H1 (cell line): ENCODE measurements around the gene MINDY3. TPM values are rescaled to one million over a fixed set of nuclear protein-coding genes. Genes with fewer than 3 reads are reported as not detected.

Source experiments
- CTCF ChIA-PET: fragments of 300-600 bp; sonication (Branson Sonifier 250); formaldehyde crosslinking; loops from one replicate; lab custom pipeline; 2021; ENCODE audit not compliant: partially characterized antibody; lab: Charles Lee
- POLR2A ChIA-PET: fragments of 300-600 bp; sonication (Branson Sonifier 250); formaldehyde crosslinking; loops from one replicate; lab custom pipeline; 2021; ENCODE audit warnings: inconsistent platforms; ENCODE audit not compliant: partially characterized antibody; lab: Charles Lee
- DNase-seq, 2 experiments: peaks; one replicate each; pipeline versions ENCODE4 v3.0.0 to v3.0.0-alpha.2; 2010 to 2022; ENCODE audit warnings: low spot score in 2 of 2, low read depth in 1 of 2, mixed read lengths in 1 of 2
- FAIRE-seq: peaks from 2 replicates; lab custom pipeline; 2011; peaks lifted over from hg19 to GRCh38; lab: Jason Lieb, UNC
- H2AFZ ChIP-seq: 2 replicates; pipeline ENCODE4 v1.8.1; 2012; ENCODE audit warnings: low read length, inconsistent platforms
- H2AK5ac ChIP-seq: 2 replicates; pipeline ENCODE4 v1.6.1; 2013; ENCODE audit warnings: low read depth, low read length
- H2BK120ac ChIP-seq: replicated peaks from 2 replicates; pipeline ENCODE3; 2013; ENCODE audit warnings: low read depth, low read length, inconsistent platforms
- H2BK12ac ChIP-seq: 2 replicates; pipeline ENCODE4 v1.6.1; 2013; ENCODE audit warnings: low read depth, low read length
- H2BK15ac ChIP-seq: 2 replicates; pipeline ENCODE4 v1.6.1; 2013; ENCODE audit warnings: low read length
- H2BK20ac ChIP-seq: 2 replicates; pipeline ENCODE4 v1.6.1; 2013; ENCODE audit warnings: low read length
- H2BK5ac ChIP-seq: 2 replicates; pipeline ENCODE4 v1.6.1; 2013; ENCODE audit warnings: low read depth, low read length
- H3K14ac ChIP-seq: 2 replicates; pipeline ENCODE4 v1.6.1; 2013; ENCODE audit warnings: inconsistent platforms; ENCODE audit not compliant: insufficient read length
- H3K18ac ChIP-seq: 2 replicates; pipeline ENCODE4 v1.6.1; 2013; ENCODE audit warnings: low read length; ENCODE audit errors: extremely low read depth
- H3K23ac ChIP-seq: 2 replicates; pipeline ENCODE4 v1.6.1; 2013; ENCODE audit warnings: inconsistent platforms; ENCODE audit not compliant: insufficient read length
- H3K23me2 ChIP-seq: 2 replicates; pipeline ENCODE4 v1.6.1; 2013; ENCODE audit warnings: low read depth, low read length
- H3K27ac ChIP-seq: 2 replicates; pipeline ENCODE4 v1.6.1; 2011; ENCODE audit warnings: low read depth, low read length, inconsistent platforms
- H3K27me3 ChIP-seq, 4 experiments: replicated peaks in 1 of 4; 1 replicate in 1 of 4; 2 replicates in 3 of 4; pipeline versions ENCODE4 v1.6.1 to v1.8.1; 2011 to 2013; ENCODE audit warnings: low read length in 3 of 4, mild to moderate bottlenecking in 3 of 4, inconsistent platforms in 2 of 4, mixed read lengths in 2 of 4, moderate library complexity in 1 of 4; ENCODE audit not compliant: control insufficient read depth in 3 of 4, insufficient read depth in 3 of 4; ENCODE audit errors: extremely low read depth in 1 of 4
- H3K36me3 ChIP-seq, 4 experiments: 2 replicates each; pipeline versions ENCODE4 v1.6.1 to v1.8.1; 2011 to 2013; ENCODE audit warnings: mild to moderate bottlenecking in 4 of 4, low read length in 3 of 4, moderate library complexity in 2 of 4, control low read depth in 1 of 4, inconsistent platforms in 1 of 4; ENCODE audit not compliant: insufficient read depth in 4 of 4, control insufficient read depth in 2 of 4
- H3K4ac ChIP-seq: replicated peaks from 2 replicates; pipeline ENCODE3; 2013; ENCODE audit warnings: low read length, low read depth, mixed read lengths, inconsistent platforms; ENCODE audit not compliant: insufficient read length
- H3K4me1 ChIP-seq, 4 experiments: replicated peaks in 1 of 4; 1 replicate in 1 of 4; 2 replicates in 3 of 4; pipeline versions ENCODE4 v1.6.1 to v1.8.1; 2011 to 2013; ENCODE audit warnings: low read length in 3 of 4, inconsistent platforms in 2 of 4, mixed read lengths in 1 of 4; ENCODE audit not compliant: insufficient read depth in 4 of 4, control insufficient read depth in 3 of 4
- H3K4me2 ChIP-seq, 2 experiments: 2 replicates each; pipeline versions ENCODE4 v1.6.1 to v1.8.1; 2011 to 2013; ENCODE audit warnings: low read depth in 2 of 2, low read length in 2 of 2, control low read depth in 1 of 2, inconsistent platforms in 1 of 2, mild to moderate bottlenecking in 1 of 2; ENCODE audit not compliant: insufficient read depth in 1 of 2
- H3K4me3 ChIP-seq, 4 experiments: fragments of 200-600, 300-600 bp in 1 of 4; sonication (generic), shearing (Covaris generic), sonication (Bioruptor Twin) in 1 of 4; 2 replicates each; pipeline versions ENCODE4 v1.5.1 to v1.8.1; 2011 to 2016; ENCODE audit warnings: low read length in 4 of 4, low read depth in 3 of 4, control low read depth in 2 of 4, inconsistent platforms in 2 of 4, mild to moderate bottlenecking in 2 of 4, mixed read lengths in 1 of 4, moderate library complexity in 1 of 4; ENCODE audit not compliant: insufficient read depth in 2 of 4; ENCODE audit errors: extremely low read depth in 1 of 4
- H3K56ac ChIP-seq: replicated peaks from 2 replicates; pipeline ENCODE3; 2013; ENCODE audit warnings: low read depth, mild to moderate bottlenecking, mixed read lengths, low read length, inconsistent platforms; ENCODE audit not compliant: insufficient read length
- H3K79me1 ChIP-seq: 2 replicates; pipeline ENCODE4 v1.6.1; 2013; ENCODE audit warnings: low read depth, low read length, control low read depth
- H3K79me2 ChIP-seq, 2 experiments: 2 replicates each; pipeline versions ENCODE4 v1.6.1 to v1.8.1; 2012 to 2013; ENCODE audit warnings: low read length in 2 of 2, mild to moderate bottlenecking in 2 of 2, inconsistent platforms in 1 of 2; ENCODE audit not compliant: insufficient read depth in 2 of 2, control insufficient read depth in 1 of 2
- H3K9ac ChIP-seq, 4 experiments: replicated peaks in 1 of 4; 1 replicate in 1 of 4; 2 replicates in 3 of 4; pipeline versions ENCODE4 v1.6.1 to v1.8.1; 2011 to 2013; ENCODE audit warnings: low read depth in 3 of 4, low read length in 3 of 4, control low read depth in 2 of 4, mild to moderate bottlenecking in 2 of 4, moderate library complexity in 2 of 4, inconsistent platforms in 1 of 4; ENCODE audit errors: extremely low read depth in 1 of 4
- H3K9me3 ChIP-seq, 2 experiments: 2 replicates each; pipeline versions ENCODE4 v1.6.1 to v1.8.1; 2012 to 2013; ENCODE audit warnings: mild to moderate bottlenecking in 2 of 2, moderate library complexity in 2 of 2, control low read depth in 1 of 2, inconsistent platforms in 1 of 2, low read depth in 1 of 2, low read length in 1 of 2, mixed read lengths in 1 of 2; ENCODE audit not compliant: insufficient read depth in 2 of 2
- H4K20me1 ChIP-seq, 2 experiments: replicated peaks in 1 of 2; 2 replicates each; pipeline versions ENCODE3 to v1.8.1; 2011 to 2013; ENCODE audit warnings: inconsistent platforms in 2 of 2, low read length in 2 of 2, mild to moderate bottlenecking in 1 of 2; ENCODE audit not compliant: insufficient read depth in 2 of 2, control insufficient read depth in 1 of 2
- H4K5ac ChIP-seq: 2 replicates; pipeline ENCODE4 v1.6.1; 2013; ENCODE audit warnings: low read length, low read depth, mixed read lengths, inconsistent platforms; ENCODE audit not compliant: insufficient read length
- H4K8ac ChIP-seq: 2 replicates; pipeline ENCODE4 v1.8.0; 2013; ENCODE audit warnings: mild to moderate bottlenecking, moderate library complexity, low read length, inconsistent platforms; ENCODE audit not compliant: insufficient read depth; ENCODE audit errors: extremely low read depth
- H4K91ac ChIP-seq: replicated peaks from 2 replicates; pipeline ENCODE3; 2013; ENCODE audit warnings: low read length, mixed read lengths, inconsistent platforms; ENCODE audit not compliant: insufficient read length
- SP4 ChIP-seq: IDR thresholded peaks from 2 replicates; pipeline ENCODE4 v1.6.1; 2012; ENCODE audit warnings: low read length, inconsistent platforms
- TAF7 ChIP-seq: optimal IDR thresholded peaks from 2 replicates; pipeline ENCODE3; 2011; ENCODE audit warnings: low read depth, mild to moderate bottlenecking, inconsistent platforms, low read length, moderate library complexity, borderline replicate concordance
- WGBS, 2 experiments: shearing (Covaris generic) in 1 of 2; methylation state at CpG; one replicate each; pipeline versions ENCODE4 v1.1.6 to v1.1.7; 2013 to 2015; ENCODE audit warnings: low lambda C conversion rate in 2 of 2, mixed read lengths in 2 of 2, inconsistent platforms in 1 of 2, low coverage in 1 of 2, missing lambda C conversion rate in 1 of 2; ENCODE audit not compliant: insufficient replicate concordance in 2 of 2, insufficient coverage in 1 of 2, insufficient read length in 1 of 2; ENCODE audit errors: extremely low coverage in 1 of 2, missing lambda C conversion rate in 1 of 2; 5-methylcytosine and 5-hydroxymethylcytosine counted together
- polyA plus RNA-seq, 7 experiments: library from polyadenylated mRNA; depleted of rRNA in 3 of 7; stranded (reverse) in 5 of 7; unstranded in 2 of 7; fragments of >200 nt in 5 of 7; fragments of 200-250 nt in 2 of 7; gene quantifications; 1 replicate in 5 of 7; 2 replicates in 1 of 7; 4 replicates in 1 of 7; pipeline versions ENCODE4 v1.2.1 to v1.2.3, GENCODE V29; 2011 to 2013; ENCODE audit warnings: missing spikeins in 2 of 7, mixed read lengths in 2 of 7
- total RNA-seq: library from RNA; stranded (reverse); fragmentation: NEBNext Ultra II Directional; extraction: Animal tissue kit (Norgen Biotek cat#: 25700); gene quantifications from 2 replicates; pipeline ENCODE4 v1.2.1, GENCODE V29; 2021

MINDY3 gene
- total and polyA plus RNA-seq, 2 of the 8 experiments (the other 6 are each of a cell fraction or from before 2014, with no cell fraction given): 4.6 to 13.6 TPM

GRCh38 chr10:15879663-15880062 is 19.4 kb upstream of the MINDY3 start:
- no peak overlapping the region for H3K27ac ChIP-seq
- WGBS, 2 experiments: 55% methylated on average over 1 of the region's 1 CpG; no CpG with 5 or more reads in 1 of the 2 experiments
- no peak overlapping the region for H4K5ac ChIP-seq
- H3K27me3 ChIP-seq: no peaks in the 10 kb centered on the region
- H3K23me2 ChIP-seq: no peaks in the 10 kb centered on the region
- H2BK120ac ChIP-seq: no peak overlapping the region
- no peaks in the 10 kb centered on the region for H3K36me3 ChIP-seq
- no peak overlapping the region for H3K4me3 ChIP-seq
- H3K4me2 ChIP-seq: no peak overlapping the region
- H4K20me1 ChIP-seq: no peaks in the 10 kb centered on the region
- H3K14ac ChIP-seq: no peak overlapping the region
- TF ChIP-seq SP4: no peak
- TF ChIP-seq TAF7: no peak
- no peak overlapping the region for H3K56ac ChIP-seq
- H3K9me3 ChIP-seq: no peaks in the 10 kb centered on the region
- no peak overlapping the region for H4K91ac ChIP-seq
- ChIA-PET POLR2A (no interaction called here), CTCF (interaction anchor here (0.6 to 2.5 kb wide), 10 partner anchors 9 to 1934 kb away, joined by 3 to 9 read pairs (median 3); no protein-coding TSS in a partner anchor)
- no peak overlapping the region for H3K9ac ChIP-seq
- no peak overlapping the region for H2BK15ac ChIP-seq
- no peak overlapping the region for H2BK5ac ChIP-seq
- H3K23ac ChIP-seq: no peak overlapping the region
- H3K4me1 ChIP-seq: peaks cover 2 to 10% (median 3%) of the 10 kb centered on the region in 4 experiments; a peak in 5 of 7 replicates
- H2BK12ac ChIP-seq: no peak overlapping the region
- H3K18ac ChIP-seq: no peak overlapping the region
- H2AK5ac ChIP-seq: no peak overlapping the region
- no peak overlapping the region for H3K4ac ChIP-seq
- H2BK20ac ChIP-seq: no peak overlapping the region
- no peaks in the 10 kb centered on the region for H3K79me1 ChIP-seq
- no peak overlapping the region for H4K8ac ChIP-seq
- DNase-seq (no peak), FAIRE-seq (no peak)
- H3K79me2 ChIP-seq: no peaks in the 10 kb centered on the region
- no peak overlapping the region for H2AFZ ChIP-seq
